ENCODE data around the gene DOCK2.

- TF ChIP-seq POLR2AphosphoS5 (IDR thresholded peaks at IDR 0.05; ENCODE audit: low read depth, low read length) (no peak), SIN3A (IDR thresholded peaks at IDR 0.05; ENCODE audit: borderline replicate concordance, insufficient read depth, low read length) (no peak)
These were observed 9.8 kb downstream of the DOCK2 start for GRCh38 chr5:169646856-169647255.
